Measurements from ENCODE around the gene VPS37C.

- TF ChIP-seq CTCF (IDR thresholded peaks at IDR 0.05), result no peak
- TF ChIP-seq POLR2A (IDR thresholded peaks at IDR 0.05), result no peak
- TF ChIP-seq POLR2AphosphoS5 (IDR thresholded peaks at IDR 0.05), result no peak
Measured at GRCh38 chr11:61127991-61128390, 33.2 kb downstream of the VPS37C start.

Data from breast epithelium (tissue), 3 donors.